IMR-90 (cell line): ENCODE data around the gene MLLT3. TPM values are rescaled to one million over a fixed set of nuclear protein-coding genes. Genes with fewer than 3 reads are reported as not detected.

ENCODE experiments used
- ATAC-seq: fragments of 200-7000 bp; cut with Tn5 transposase; 2 replicates; pipeline ENCODE4 v1.9.1; 2020; ENCODE audit warnings: low read depth, mild to moderate bottlenecking, moderate library complexity
- BruUV-seq: library from RNA; stranded (reverse); fragments of 400-500 nt; replicated peaks from 2 replicates; lab custom pipeline; 2021; lab: Mats Ljungman, UMichigan
- CTCF ChIA-PET: fragments of 300-600 bp; formaldehyde crosslinking; extraction: SDS; loops from one replicate; lab custom pipeline; 2021; ENCODE audit warnings: antibody characterized with exemption; lab: Yijun Ruan, JAX
- POLR2A ChIA-PET: fragments of 300-600 bp; sonication (Branson Sonifier 250); formaldehyde crosslinking; loops from one replicate; lab custom pipeline; 2022; ENCODE audit warnings: antibody characterized with exemption; ENCODE audit not compliant: unreplicated experiment; lab: Charles Lee
- DNase-seq: peaks from one replicate; pipeline ENCODE4 v3.0.0; 2013
- H2AFZ ChIP-seq: replicated peaks from 2 replicates; pipeline ENCODE3; 2013; ENCODE audit warnings: low read length, mild to moderate bottlenecking; ENCODE audit not compliant: poor library complexity
- H2AK5ac ChIP-seq: 2 replicates; pipeline ENCODE4 v1.6.1; 2013; ENCODE audit warnings: low read depth, low read length, inconsistent platforms
- H2AK9ac ChIP-seq: replicated peaks from 2 replicates; pipeline ENCODE3; 2013; ENCODE audit warnings: mild to moderate bottlenecking, low read depth, low read length, moderate library complexity; ENCODE audit not compliant: poor library complexity
- H2BK120ac ChIP-seq: 2 replicates; pipeline ENCODE4 v1.6.1; 2013; ENCODE audit warnings: low read depth, low read length, inconsistent platforms
- H2BK15ac ChIP-seq: 3 replicates; pipeline ENCODE4 v1.6.1; 2013; ENCODE audit warnings: low read depth, low read length, inconsistent platforms
- H2BK20ac ChIP-seq: 2 replicates; pipeline ENCODE4 v1.6.1; 2013; ENCODE audit warnings: low read depth, mild to moderate bottlenecking, inconsistent platforms, low read length, moderate library complexity
- H2BK5ac ChIP-seq: 2 replicates; pipeline ENCODE4 v1.6.1; 2013; ENCODE audit warnings: mild to moderate bottlenecking, low read depth, low read length, inconsistent platforms; ENCODE audit not compliant: poor library complexity, severe bottlenecking
- H3K14ac ChIP-seq: replicated peaks from 2 replicates; pipeline ENCODE4 v1.6.1; 2013; ENCODE audit warnings: low read depth, low read length, inconsistent platforms
- H3K18ac ChIP-seq: 2 replicates; pipeline ENCODE4 v1.6.1; 2013; ENCODE audit warnings: low read depth, low read length, control low read depth
- H3K23ac ChIP-seq: 2 replicates; pipeline ENCODE4 v1.6.1; 2013; ENCODE audit warnings: low read depth, low read length, inconsistent platforms
- H3K27ac ChIP-seq: 2 replicates; pipeline ENCODE4 v1.5.1; 2013; ENCODE audit warnings: mild to moderate bottlenecking, control low read depth, low read length; ENCODE audit not compliant: insufficient read depth
- H3K27me3 ChIP-seq: 2 replicates; pipeline ENCODE4 v1.6.1; 2013; ENCODE audit warnings: low read length; ENCODE audit not compliant: control insufficient read depth, insufficient read depth
- H3K36me3 ChIP-seq: 2 replicates; pipeline ENCODE4 v1.6.1; 2013; ENCODE audit warnings: low read length, mixed read lengths; ENCODE audit not compliant: control insufficient read depth, insufficient read depth
- H3K4ac ChIP-seq: 2 replicates; pipeline ENCODE4 v1.6.1; 2013; ENCODE audit warnings: low read depth, low read length, inconsistent platforms
- H3K4me1 ChIP-seq: 2 replicates; pipeline ENCODE4 v1.6.1; 2013; ENCODE audit warnings: low read length, mixed read lengths; ENCODE audit not compliant: control insufficient read depth, insufficient read depth
- H3K4me2 ChIP-seq: 2 replicates; pipeline ENCODE4 v1.6.1; 2013; ENCODE audit warnings: low read depth, mild to moderate bottlenecking, control low read depth, low read length, moderate library complexity
- H3K4me3 ChIP-seq: 2 replicates; pipeline ENCODE4 v1.5.1; 2013; ENCODE audit warnings: low read depth, mild to moderate bottlenecking, control low read depth, low read length, moderate library complexity; ENCODE audit not compliant: insufficient read depth
- H3K56ac ChIP-seq: 2 replicates; pipeline ENCODE4 v1.6.1; 2013; ENCODE audit warnings: low read length, inconsistent platforms; ENCODE audit not compliant: insufficient read depth; ENCODE audit errors: extremely low read depth
- H3K79me1 ChIP-seq, 2 experiments: 2 replicates each; pipeline ENCODE4 v1.6.1; 2013; ENCODE audit warnings: low read length in 2 of 2, inconsistent platforms in 1 of 2, low read depth in 1 of 2
- H3K9ac ChIP-seq: 2 replicates; pipeline ENCODE4 v1.6.1; 2013; ENCODE audit warnings: low read depth, low read length, control low read depth
- H3K9me1 ChIP-seq: 2 replicates; pipeline ENCODE4 v1.6.1; 2013; ENCODE audit warnings: low read length, inconsistent platforms; ENCODE audit not compliant: insufficient read depth
- H3K9me3 ChIP-seq: 2 replicates; pipeline ENCODE4 v1.6.1; 2013; ENCODE audit warnings: low read length; ENCODE audit not compliant: control insufficient read depth, insufficient read depth
- H4K20me1 ChIP-seq: 2 replicates; pipeline ENCODE4 v1.6.1; 2013; ENCODE audit warnings: low read length, inconsistent platforms; ENCODE audit not compliant: insufficient read depth
- H4K5ac ChIP-seq: 2 replicates; pipeline ENCODE4 v1.6.1; 2013; ENCODE audit warnings: mild to moderate bottlenecking, low read depth, low read length, control low read depth
- H4K8ac ChIP-seq, 2 experiments: 2 replicates each; pipeline ENCODE4 v1.6.1; 2013; ENCODE audit warnings: low read depth in 2 of 2, low read length in 2 of 2, control low read depth in 1 of 2, inconsistent platforms in 1 of 2
- H4K91ac ChIP-seq: 2 replicates; pipeline ENCODE4 v1.6.1; 2013; ENCODE audit warnings: low read depth, low read length, inconsistent platforms; ENCODE audit not compliant: insufficient read depth
- MAFK ChIP-seq: IDR thresholded peaks from 2 replicates; pipeline ENCODE4 v1.6.1; 2012; ENCODE audit warnings: low read depth, low read length, improper control_type of control experiment
- MAZ ChIP-seq: IDR thresholded peaks from 2 replicates; pipeline ENCODE4 v1.6.1; 2012; ENCODE audit warnings: low read depth, mild to moderate bottlenecking, low read length, improper control_type of control experiment, moderate library complexity, borderline replicate concordance
- NFE2L2 ChIP-seq: fragments of 150-350 bp; IDR thresholded peaks from 2 replicates; pipeline ENCODE4 v1.6.1; 2016; ENCODE audit warnings: low read depth, mild to moderate bottlenecking, low read length
- POLR2A ChIP-seq: IDR thresholded peaks from 2 replicates; pipeline ENCODE4 v1.6.1; 2012; ENCODE audit warnings: mild to moderate bottlenecking, low read depth, low read length
- RCOR1 ChIP-seq: IDR thresholded peaks from 2 replicates; pipeline ENCODE4 v1.6.1; 2012; ENCODE audit warnings: mild to moderate bottlenecking, low read length, improper control_type of control experiment; ENCODE audit not compliant: insufficient replicate concordance
- RFX5 ChIP-seq: IDR thresholded peaks from 2 replicates; pipeline ENCODE4 v1.8.0; 2012; ENCODE audit warnings: low read depth, mild to moderate bottlenecking, low read length, moderate library complexity
- SMC3 ChIP-seq: fragments of 150-350 bp; IDR thresholded peaks from 2 replicates; pipeline ENCODE4 v1.6.1; 2016; ENCODE audit warnings: low read depth, mild to moderate bottlenecking, antibody characterized with exemption, low read length, moderate library complexity
- WGBS, 2 experiments: methylation state at CpG; one replicate each; pipeline versions ENCODE4 v1.1.5 to v1.1.7; 2013; ENCODE audit warnings: missing lambda C conversion rate in 2 of 2; ENCODE audit not compliant: insufficient read length in 1 of 2; ENCODE audit errors: extremely low coverage in 2 of 2; 5-methylcytosine and 5-hydroxymethylcytosine counted together
- dilution Hi-C: fragments of 300-500 bp; cut with HindIII; formaldehyde crosslinking; loops from one replicate; pipeline ENCODE4 v1.14.3; 2018; ENCODE audit warnings: low sequenced_read_pairs; ENCODE audit not compliant: unreplicated experiment
- in situ Hi-C: fragments of 300-500 bp; cut with MboI; formaldehyde crosslinking; loops from 3 replicates; pipeline ENCODE4 v1.14.3; 2019; ENCODE audit warnings: low sequenced_read_pairs, inconsistent platforms, mixed read lengths
- intact Hi-C: fragments of 100-400 bp; cut with micrococcal nuclease; formaldehyde crosslinking; loops from 2 replicates; pipeline ENCODE4 v1.10.0; 2022
- polyA plus RNA-seq, 3 experiments: library from polyadenylated mRNA; depleted of rRNA; stranded (reverse); fragments of >200 nt; gene quantifications; 2 replicates each; pipeline ENCODE4 v1.2.3, GENCODE V29; 2012; ENCODE audit warnings: low replicate concordance in 1 of 3
- total RNA-seq: library from RNA; depleted of rRNA; stranded (reverse); fragments of >200 nt; gene quantifications from 2 replicates; pipeline ENCODE4 v1.2.3, GENCODE V29; 2012
- TF ChIP-seq, protein P1 (sequence below): fragments of 150-350 bp; IDR thresholded peaks from 2 replicates; pipeline ENCODE4 v1.6.1; 2017; ENCODE audit warnings: mild to moderate bottlenecking, antibody characterized with exemption, low read length, low read depth
- TF ChIP-seq, protein P2 (sequence below): fragments of 150-350 bp; IDR thresholded peaks from 2 replicates; pipeline ENCODE4 v1.6.1; 2016; ENCODE audit warnings: low read depth, mild to moderate bottlenecking, low read length, moderate library complexity, borderline replicate concordance
- TF ChIP-seq, protein P3 (sequence below): conservative IDR thresholded peaks from 2 replicates; pipeline ENCODE4 v1.5.1; 2012; ENCODE audit warnings: mild to moderate bottlenecking, low read depth, low read length, improper control_type of control experiment

MLLT3 gene
- total and polyA plus RNA-seq, 2 of the 4 experiments (the other 2 are of a cell fraction): 10.4 to 21.1 TPM

DNA sequence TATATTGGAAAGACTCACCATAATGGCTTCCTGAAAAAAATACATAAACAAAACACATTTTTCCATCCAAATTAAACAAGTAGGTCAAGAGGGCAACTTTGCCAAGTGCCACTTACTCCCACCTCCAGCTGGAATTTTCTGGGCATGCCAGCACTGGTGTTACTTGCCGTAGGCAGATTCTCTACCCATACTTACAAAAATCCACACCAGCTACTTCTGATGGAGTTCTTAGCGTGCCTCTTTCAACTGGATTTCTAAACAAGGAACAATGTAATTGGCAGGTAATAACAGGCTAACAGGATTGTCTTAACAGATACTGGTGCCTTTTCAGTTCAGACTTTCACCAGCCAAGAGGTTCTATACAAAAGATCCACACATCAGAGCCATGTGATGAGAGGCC lies 301.4 kb downstream of the MLLT3 start:
- no peak overlapping the region for H3K9ac ChIP-seq
- in situ Hi-C loops: no loop called here
- no peak overlapping the region for H3K27ac ChIP-seq
- CTCF ChIA-PET: no interaction called here
- H3K56ac ChIP-seq: no peak overlapping the region
- intact Hi-C loops: no loop called here
- H3K9me1 ChIP-seq: peaks cover 6% of the 10 kb centered on the region; the same call in 1 of the 2 replicates
- no peak overlapping the region for H4K8ac ChIP-seq
- no peak overlapping the region for H3K14ac ChIP-seq
- H3K4me2 ChIP-seq: no peak overlapping the region
- H3K4me3 ChIP-seq: no peak overlapping the region
- no peak overlapping the region for H4K91ac ChIP-seq
- H3K18ac ChIP-seq: no peak overlapping the region
- H4K5ac ChIP-seq: no peak overlapping the region
- no peaks in the 10 kb centered on the region; the same call in 1 of the 2 replicates for H3K27me3 ChIP-seq
- H2BK20ac ChIP-seq: no peak overlapping the region
- H4K20me1 ChIP-seq: no peaks in the 10 kb centered on the region
- no peak overlapping the region for H2BK120ac ChIP-seq
- no peak for DNase-seq
- TF ChIP-seq MAFK (no peak), RFX5 (no peak), SMC3 (no peak), MAZ (no peak), NFE2L2 (no peak), RCOR1 (no peak), POLR2A (no peak)
- TF ChIP-seq, protein P1, sequence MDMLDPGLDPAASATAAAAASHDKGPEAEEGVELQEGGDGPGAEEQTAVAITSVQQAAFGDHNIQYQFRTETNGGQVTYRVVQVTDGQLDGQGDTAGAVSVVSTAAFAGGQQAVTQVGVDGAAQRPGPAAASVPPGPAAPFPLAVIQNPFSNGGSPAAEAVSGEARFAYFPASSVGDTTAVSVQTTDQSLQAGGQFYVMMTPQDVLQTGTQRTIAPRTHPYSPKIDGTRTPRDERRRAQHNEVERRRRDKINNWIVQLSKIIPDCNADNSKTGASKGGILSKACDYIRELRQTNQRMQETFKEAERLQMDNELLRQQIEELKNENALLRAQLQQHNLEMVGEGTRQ: no peak
- TF ChIP-seq, protein P2, sequence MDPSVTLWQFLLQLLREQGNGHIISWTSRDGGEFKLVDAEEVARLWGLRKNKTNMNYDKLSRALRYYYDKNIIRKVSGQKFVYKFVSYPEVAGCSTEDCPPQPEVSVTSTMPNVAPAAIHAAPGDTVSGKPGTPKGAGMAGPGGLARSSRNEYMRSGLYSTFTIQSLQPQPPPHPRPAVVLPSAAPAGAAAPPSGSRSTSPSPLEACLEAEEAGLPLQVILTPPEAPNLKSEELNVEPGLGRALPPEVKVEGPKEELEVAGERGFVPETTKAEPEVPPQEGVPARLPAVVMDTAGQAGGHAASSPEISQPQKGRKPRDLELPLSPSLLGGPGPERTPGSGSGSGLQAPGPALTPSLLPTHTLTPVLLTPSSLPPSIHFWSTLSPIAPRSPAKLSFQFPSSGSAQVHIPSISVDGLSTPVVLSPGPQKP: no peak
- TF ChIP-seq, protein P3, sequence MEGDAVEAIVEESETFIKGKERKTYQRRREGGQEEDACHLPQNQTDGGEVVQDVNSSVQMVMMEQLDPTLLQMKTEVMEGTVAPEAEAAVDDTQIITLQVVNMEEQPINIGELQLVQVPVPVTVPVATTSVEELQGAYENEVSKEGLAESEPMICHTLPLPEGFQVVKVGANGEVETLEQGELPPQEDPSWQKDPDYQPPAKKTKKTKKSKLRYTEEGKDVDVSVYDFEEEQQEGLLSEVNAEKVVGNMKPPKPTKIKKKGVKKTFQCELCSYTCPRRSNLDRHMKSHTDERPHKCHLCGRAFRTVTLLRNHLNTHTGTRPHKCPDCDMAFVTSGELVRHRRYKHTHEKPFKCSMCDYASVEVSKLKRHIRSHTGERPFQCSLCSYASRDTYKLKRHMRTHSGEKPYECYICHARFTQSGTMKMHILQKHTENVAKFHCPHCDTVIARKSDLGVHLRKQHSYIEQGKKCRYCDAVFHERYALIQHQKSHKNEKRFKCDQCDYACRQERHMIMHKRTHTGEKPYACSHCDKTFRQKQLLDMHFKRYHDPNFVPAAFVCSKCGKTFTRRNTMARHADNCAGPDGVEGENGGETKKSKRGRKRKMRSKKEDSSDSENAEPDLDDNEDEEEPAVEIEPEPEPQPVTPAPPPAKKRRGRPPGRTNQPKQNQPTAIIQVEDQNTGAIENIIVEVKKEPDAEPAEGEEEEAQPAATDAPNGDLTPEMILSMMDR: no peak
- H2AFZ ChIP-seq: no peak overlapping the region
- no peaks in the 10 kb centered on the region for H3K9me3 ChIP-seq
- H2BK15ac ChIP-seq: no peak overlapping the region
- H2AK9ac ChIP-seq: no peak overlapping the region
- peaks cover 5% of the 10 kb centered on the region for H3K4me1 ChIP-seq
- POLR2A ChIA-PET: no interaction called here
- H2AK5ac ChIP-seq: no peak overlapping the region
- no peaks in the 10 kb centered on the region for H3K79me1 ChIP-seq
- dilution Hi-C loops: no loop called here
- H3K36me3 ChIP-seq: no peaks in the 10 kb centered on the region
- no peak overlapping the region for H2BK5ac ChIP-seq
- ATAC-seq: no peak
- H3K23ac ChIP-seq: no peak overlapping the region
- BruUV-seq: no TSS peak
- no peak overlapping the region for H3K4ac ChIP-seq
- WGBS, 2 experiments: no CpG with 5 or more reads among the region's 2 CpGs
